GM10266 (cell line): ENCODE data around the gene TBC1D22A.

Experiments
- DNase-seq: peaks from one replicate; pipeline ENCODE4 v3.0.0; 2012; ENCODE audit errors: extremely low spot score
- CTCF ChIP-seq: IDR thresholded peaks from 2 replicates; pipeline ENCODE4 v1.5.1; 2012; ENCODE audit warnings: mild to moderate bottlenecking, low read depth; ENCODE audit not compliant: control insufficient read depth, insufficient read depth; ENCODE audit errors: missing control alignments

The TBC1D22A gene

DNA sequence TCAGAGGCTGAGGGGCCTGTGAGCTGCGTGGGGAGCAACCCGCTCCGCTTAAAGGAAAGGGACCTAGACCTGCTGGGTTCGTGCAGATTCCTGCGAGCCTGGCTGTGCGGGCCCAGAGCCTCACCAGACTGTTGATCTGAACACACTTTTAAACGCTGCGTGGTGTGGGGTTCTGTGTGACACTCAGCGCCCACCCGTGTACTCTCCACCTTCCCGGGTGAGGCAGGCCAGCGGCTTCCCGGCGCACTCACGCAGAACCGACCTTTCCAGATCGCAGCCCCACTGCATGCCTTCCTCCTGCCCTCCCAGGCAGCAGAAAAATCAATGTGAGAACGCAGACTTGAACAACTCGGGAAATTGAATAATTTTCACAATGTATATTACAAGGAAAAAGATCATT lies 388.6 kb downstream of the TBC1D22A start:
- DNase-seq = no peak
- TF ChIP-seq CTCF = no peak

DNA sequence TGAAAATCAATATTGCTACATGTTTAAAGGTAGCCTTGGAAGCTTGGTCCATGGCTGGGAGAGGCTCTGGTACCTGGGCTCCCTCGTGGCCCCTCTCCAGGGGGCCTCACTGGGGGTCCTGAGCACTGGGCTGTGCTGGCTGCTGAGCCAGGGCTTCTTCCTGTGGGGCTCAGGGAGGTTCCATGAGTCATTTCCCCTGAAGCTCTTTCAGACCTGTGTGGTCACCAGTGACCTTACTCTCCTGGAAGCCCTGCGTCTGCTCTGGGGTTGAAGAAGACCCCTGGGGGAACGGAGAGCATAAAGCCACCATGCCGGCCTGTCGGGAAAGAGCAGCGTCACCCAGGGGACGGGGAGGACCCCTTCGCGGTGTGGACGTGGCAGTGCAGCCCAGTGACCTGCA lies 389.0 kb downstream of the TBC1D22A start:
- no peak for TF ChIP-seq CTCF
- DNase-seq = no peak

DNA sequence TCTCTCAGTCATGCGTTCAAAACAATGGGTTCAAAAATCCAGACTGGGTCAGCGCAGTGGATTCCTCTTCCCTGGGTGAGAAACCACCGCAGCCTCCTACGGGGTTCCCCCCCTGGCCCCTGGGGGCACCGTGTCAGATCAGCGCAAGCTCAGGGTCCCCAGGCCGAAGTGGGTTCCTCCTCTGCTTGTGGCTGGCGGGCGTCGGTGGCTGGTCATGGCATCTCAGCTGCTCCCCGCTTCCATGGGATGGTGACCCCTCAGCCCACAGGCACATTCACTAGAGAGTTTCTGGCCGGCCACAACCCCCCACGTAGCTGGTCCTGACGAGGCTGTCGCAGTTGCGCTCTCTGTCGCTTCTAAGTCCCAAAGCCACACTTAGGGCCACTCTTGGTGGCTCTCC lies 389.8 kb downstream of the TBC1D22A start:
- TF ChIP-seq CTCF = no peak
- no peak for DNase-seq

DNA sequence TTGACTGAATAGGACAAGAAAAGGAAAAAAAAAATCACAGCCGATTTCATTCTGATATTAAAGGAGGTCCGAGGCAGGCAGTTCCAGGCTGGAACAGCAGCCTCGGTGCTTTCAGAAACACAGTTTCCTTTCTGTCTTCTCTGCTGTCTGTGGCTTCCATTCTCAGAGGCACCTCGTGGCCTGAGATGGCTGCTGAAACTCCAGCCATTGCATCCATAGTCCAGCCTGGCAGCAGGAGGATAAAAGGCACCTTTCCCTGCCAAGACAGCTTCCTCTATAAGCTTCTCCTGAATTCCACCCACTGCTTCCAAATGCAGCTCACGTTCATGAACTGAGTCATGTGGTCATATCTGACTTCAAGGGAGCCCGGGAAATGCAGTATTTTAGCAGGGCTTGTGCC lies 390.5 kb downstream of the TBC1D22A start:
- no peak for DNase-seq
- TF ChIP-seq CTCF = no peak

DNA sequence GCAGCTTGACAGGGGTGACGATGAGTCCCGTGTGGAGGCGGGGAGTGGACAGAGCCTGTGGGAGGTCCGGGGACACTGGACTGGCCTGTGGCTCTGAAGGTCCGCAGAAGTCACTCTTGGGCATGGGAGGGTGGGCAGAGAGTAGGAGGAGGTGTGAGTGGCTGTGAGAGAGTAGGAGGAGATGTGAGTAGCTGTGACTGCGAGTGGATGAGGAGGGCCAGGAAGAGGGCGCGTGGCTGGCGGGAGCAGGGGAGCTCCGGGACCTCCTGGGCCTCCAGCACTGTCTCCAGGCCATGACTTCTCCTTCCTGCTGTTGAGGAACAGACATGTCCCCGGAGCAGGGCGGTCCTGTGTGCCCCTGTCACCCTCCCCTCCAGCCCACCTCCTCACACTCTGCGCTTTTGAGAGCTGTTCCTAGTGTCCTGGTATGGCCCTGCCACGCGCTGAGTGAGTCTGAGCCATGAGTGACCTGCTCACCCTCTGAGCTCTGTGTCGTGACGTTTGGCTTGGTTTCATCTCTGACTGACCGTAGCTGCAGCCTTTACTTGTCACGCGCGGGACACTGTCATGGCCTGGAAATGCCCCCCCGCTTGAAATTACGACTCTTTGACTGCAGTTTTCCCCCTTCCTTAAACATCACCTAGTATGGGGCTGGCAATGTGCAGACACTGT lies 391.5 kb downstream of the TBC1D22A start:
- DNase-seq = no peak
- TF ChIP-seq CTCF = no peak

GRCh38 chr22:47154621-47155081 lies 392.2 kb downstream of the TBC1D22A start:
- no peak for TF ChIP-seq CTCF
- no peak for DNase-seq

DNA sequence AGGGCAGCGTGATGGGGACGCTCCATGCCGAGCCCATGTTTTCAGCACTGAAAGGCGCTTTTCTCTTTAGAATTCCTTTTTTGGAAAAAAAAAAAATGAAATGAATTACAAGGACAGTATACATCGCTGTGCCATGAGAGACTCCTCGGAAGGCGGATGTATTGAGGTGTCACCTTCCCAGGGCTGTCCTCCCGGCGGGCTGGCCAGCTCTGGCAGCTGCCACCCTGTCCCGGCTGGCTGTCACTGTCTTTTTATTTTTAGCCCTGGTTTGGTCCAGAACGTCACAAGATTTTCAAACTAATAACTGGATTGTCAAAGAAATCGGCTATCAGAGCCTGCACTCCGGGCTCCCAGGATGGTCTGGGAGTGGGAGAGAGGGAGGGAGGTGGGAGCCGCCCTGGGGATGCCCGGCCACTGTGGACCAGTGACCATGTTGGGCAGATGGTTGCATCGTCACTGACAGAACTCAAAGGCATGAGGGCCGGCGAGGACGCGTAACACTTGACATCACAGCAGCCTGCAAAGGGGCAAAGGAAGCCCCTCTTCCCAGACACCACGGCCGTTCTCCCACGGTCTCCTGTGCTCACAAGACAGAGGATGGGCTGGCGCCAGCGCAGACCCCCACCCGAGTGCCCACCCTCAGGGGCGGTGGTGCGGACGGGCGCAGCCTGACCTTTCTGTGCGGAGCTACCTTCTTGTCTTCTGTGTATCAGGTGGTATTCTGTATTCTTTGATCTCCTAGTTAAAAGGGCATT lies 392.9 kb downstream of the TBC1D22A start:
- TF ChIP-seq CTCF = no peak
- no peak for DNase-seq
